ENCODE measurements around the gene CRB2. TPM values are rescaled to one million over a fixed set of nuclear protein-coding genes. Genes with fewer than 3 reads are reported as not detected.
"Not testable (repeated sequence)": the region's sequence is repeated elsewhere in the genome, so short reads cannot be mapped to it uniquely, and the experiment has no call there.

CRB2 gene
- total and polyA plus RNA-seq, 7 donors, result 0.01 to 0.05 (median 0.03) TPM; not detected in 4

DNA sequence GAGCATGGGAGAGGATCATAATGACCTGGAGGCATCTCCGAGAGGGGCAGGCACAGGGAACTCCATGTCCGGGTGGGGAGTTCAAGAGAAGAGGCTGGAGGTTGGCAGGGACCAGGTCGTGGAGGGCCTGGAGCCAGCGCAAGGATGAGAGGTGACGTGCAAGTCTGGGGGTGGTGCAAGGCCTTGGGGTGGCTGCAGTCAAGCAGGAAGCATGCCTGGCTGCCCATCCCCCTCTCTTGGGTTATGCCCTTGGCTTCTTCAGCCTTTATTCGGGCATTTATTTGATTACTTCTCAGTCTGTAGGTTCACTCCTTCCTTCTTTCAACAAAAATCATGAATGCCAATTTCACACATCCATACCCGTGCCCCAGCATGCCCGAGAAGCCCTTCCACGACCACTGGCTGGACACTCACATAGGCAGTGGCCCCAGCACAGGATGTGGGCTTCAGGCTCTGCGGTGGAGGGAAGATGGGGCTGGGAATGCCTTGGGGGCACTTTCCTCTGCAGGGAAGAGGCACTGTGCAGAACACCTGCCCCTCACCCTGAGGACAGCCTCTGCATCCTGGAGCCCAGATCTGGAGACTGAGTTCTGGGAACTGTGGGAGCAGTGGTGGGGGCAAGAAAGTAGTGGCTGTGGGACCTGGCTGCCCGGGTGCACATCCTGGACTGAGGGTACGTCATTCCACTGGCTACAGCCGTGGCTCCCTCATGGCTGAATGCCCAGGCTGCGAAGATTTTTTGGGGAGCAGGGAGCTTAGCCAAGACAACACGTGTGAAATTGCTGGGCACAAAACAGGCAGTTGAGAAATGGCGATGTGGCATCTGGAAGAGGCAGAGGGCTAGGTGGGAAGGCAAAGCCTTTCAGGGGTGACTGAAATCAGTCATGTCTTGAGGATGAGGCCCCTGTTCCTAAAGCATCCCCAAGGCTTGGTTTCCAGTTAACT is 38.6 kb downstream of the CRB2 start:
- H3K36me3 ChIP-seq (ENCODE audit: insufficient read depth in 1 of 2, low read depth in 1 of 2), result no peaks in the 10 kb centered on the region
- TF ChIP-seq, protein P1, sequence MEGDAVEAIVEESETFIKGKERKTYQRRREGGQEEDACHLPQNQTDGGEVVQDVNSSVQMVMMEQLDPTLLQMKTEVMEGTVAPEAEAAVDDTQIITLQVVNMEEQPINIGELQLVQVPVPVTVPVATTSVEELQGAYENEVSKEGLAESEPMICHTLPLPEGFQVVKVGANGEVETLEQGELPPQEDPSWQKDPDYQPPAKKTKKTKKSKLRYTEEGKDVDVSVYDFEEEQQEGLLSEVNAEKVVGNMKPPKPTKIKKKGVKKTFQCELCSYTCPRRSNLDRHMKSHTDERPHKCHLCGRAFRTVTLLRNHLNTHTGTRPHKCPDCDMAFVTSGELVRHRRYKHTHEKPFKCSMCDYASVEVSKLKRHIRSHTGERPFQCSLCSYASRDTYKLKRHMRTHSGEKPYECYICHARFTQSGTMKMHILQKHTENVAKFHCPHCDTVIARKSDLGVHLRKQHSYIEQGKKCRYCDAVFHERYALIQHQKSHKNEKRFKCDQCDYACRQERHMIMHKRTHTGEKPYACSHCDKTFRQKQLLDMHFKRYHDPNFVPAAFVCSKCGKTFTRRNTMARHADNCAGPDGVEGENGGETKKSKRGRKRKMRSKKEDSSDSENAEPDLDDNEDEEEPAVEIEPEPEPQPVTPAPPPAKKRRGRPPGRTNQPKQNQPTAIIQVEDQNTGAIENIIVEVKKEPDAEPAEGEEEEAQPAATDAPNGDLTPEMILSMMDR (IDR thresholded peaks at IDR 0.05), result no peak
- no peaks in the 10 kb centered on the region for H3K9me3 ChIP-seq
- H3K4me1 ChIP-seq, result no peaks in the 10 kb centered on the region
- H3K4me3 ChIP-seq, result no peak overlapping the region
- no peak for DNase-seq
- no peak overlapping the region for H3K27ac ChIP-seq
- intact Hi-C loops (cut with DNase I), result no loop called here
- ATAC-seq, result no peak
- no peaks in the 10 kb centered on the region for H3K27me3 ChIP-seq (ENCODE audit: insufficient read depth in 3 of 3, low read length in 2 of 3)
- 58 to 64% (median 60%) methylated on average over 16 of the region's 16 CpGs for WGBS, 3 donors

DNA sequence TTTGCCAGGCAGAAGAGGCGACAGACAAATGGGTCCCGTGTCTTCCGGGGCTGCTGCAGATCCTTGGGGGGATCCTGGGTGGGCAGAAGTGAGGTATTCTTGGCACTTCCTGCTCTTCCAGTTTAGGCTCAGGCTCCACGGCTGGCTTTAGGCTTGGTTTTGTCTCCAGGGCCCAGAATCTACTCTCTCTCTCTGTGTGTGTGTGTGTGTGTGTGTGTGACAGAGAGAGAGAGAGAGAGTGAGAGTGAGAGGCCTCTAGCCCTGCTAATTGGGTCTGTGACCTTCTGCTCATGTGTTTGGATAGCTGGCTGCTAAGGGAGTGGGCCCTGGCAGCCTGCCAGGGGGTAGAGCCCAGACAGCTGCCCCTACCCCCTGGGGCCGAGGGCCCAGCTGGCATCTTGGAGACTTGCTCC is 39.3 kb downstream of the CRB2 start:
- DNase-seq (no peak), ATAC-seq (no peak)
- Histone ChIP-seq H3K4me1 (no peaks in the 10 kb centered on the region), H3K36me3 (ENCODE audit: insufficient read depth in 1 of 2, low read depth in 1 of 2) (no peaks in the 10 kb centered on the region), H3K27me3 (ENCODE audit: insufficient read depth in 3 of 3, low read length in 2 of 3) (no peaks in the 10 kb centered on the region), H3K4me3 (no peak overlapping the region), H3K27ac (no peak overlapping the region), H3K9me3 (no peaks in the 10 kb centered on the region)
- TF ChIP-seq, protein P1 (IDR thresholded peaks at IDR 0.05), result no peak
- intact Hi-C loops (cut with DNase I), result no loop called here
- 46 to 55% (median 48%) methylated on average over 5 of the region's 5 CpGs for WGBS, 3 donors

DNA sequence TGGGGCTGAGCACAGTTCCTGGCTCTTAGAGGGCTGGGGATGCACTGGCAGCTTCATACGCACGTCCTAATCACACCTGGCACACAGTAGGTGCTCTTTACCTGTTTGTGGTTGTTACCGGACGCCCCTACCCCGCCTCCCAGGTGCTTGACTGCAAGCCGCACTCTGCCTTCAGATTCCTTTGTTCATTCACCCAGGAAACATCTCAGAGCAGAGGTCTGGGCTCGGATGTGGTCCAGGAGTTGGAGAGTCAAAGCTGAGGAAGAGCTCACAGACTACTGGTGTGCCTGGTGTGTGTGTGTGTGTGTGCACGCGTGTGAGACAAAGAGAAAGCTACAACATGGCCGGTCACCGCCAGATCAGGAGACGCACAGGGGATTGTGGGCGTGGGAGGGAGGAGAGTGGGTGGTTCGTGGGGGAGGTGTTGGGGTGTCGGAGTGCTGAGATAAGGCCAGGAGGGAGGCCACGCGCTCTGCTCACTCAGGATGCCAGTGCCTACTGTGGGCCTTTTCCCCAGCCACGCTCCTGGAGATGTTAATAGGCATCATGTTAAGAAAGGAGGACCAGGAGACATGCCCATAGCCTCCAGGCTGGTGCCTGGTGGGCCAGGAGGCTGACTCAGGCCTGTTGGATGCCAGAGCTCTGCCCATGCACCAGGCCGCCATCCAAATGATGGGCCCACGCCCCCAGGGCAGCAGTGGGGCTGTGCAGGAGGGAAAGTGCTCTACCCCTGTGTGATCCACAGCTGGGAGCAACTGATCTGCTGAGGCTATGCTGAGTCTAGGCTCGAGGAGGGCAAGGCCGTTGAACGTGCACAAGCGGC is 39.9 kb downstream of the CRB2 start:
- Histone ChIP-seq H3K4me3 (no peak overlapping the region), H3K4me1 (no peaks in the 10 kb centered on the region), H3K27me3 (ENCODE audit: insufficient read depth in 3 of 3, low read length in 2 of 3) (no peaks in the 10 kb centered on the region), H3K9me3 (no peaks in the 10 kb centered on the region), H3K36me3 (ENCODE audit: insufficient read depth in 1 of 2, low read depth in 1 of 2) (no peaks in the 10 kb centered on the region), H3K27ac (no peak overlapping the region)
- DNase-seq, result no peak
- TF ChIP-seq, protein P1 (IDR thresholded peaks at IDR 0.05), result no peak
- ATAC-seq, result peak in 1 of 4 donors; percentile 21
- intact Hi-C loops (cut with DNase I), result no loop called here
- WGBS, 3 donors, result 76 to 81% (median 78%) methylated on average over 24 of the region's 24 CpGs

GRCh38 chr9:123397975-123398374 is 42.0 kb downstream of the CRB2 start:
- 84 to 89% (median 87%) methylated on average over 4 of the region's 4 CpGs for WGBS, 3 donors
- Histone ChIP-seq H3K4me3 (no peak overlapping the region), H3K4me1 (no peaks in the 10 kb centered on the region), H3K27ac (no peak overlapping the region), H3K9me3 (no peaks in the 10 kb centered on the region), H3K27me3 (ENCODE audit: insufficient read depth in 3 of 3, low read length in 2 of 3) (no peaks in the 10 kb centered on the region), H3K36me3 (ENCODE audit: insufficient read depth in 1 of 2, low read depth in 1 of 2) (no peaks in the 10 kb centered on the region)
- intact Hi-C loops (cut with DNase I), result no loop called here
- ATAC-seq, result no peak
- TF ChIP-seq, protein P1 (IDR thresholded peaks at IDR 0.05), result no peak
- DNase-seq, result no peak

- H3K9me3 ChIP-seq; ATAC-seq; H3K4me1 ChIP-seq; H3K36me3 ChIP-seq (ENCODE audit: insufficient read depth in 1 of 2, low read depth in 1 of 2); DNase-seq; H3K27me3 ChIP-seq (ENCODE audit: insufficient read depth in 3 of 3, low read length in 2 of 3); H3K27ac ChIP-seq; intact Hi-C loops (cut with DNase I); H3K4me3 ChIP-seq: not testable (repeated sequence)
- WGBS, 3 donors, result 92 to 97% (median 95%) methylated on average over 14 of the region's 14 CpGs
Measured at GRCh38 chr9:123398938-123399337, 42.9 kb downstream of the CRB2 start.

Data from psoas muscle (tissue), 8 donors.